ENCODE data around the gene CDH26. TPM values are rescaled to one million over a fixed set of nuclear protein-coding genes. Genes with fewer than 3 reads are reported as not detected.

The CDH26 gene
- total and polyA plus RNA-seq, 2 donors (not counting 1 experiment from before 2014, with no cell fraction given): 1.8 to 2.3 TPM

- H3K4me3 ChIP-seq (ENCODE audit: control extremely low read depth in 1 of 5, extremely low read depth in 1 of 5, insufficient read depth in 1 of 5, low read depth in 2 of 5, low read length in 4 of 5): no peak overlapping the region
- H3K27me3 Mint-ChIP-seq: no peaks in the 10 kb centered on the region
- ChIA-PET POLR2A (no interaction called here), CTCF (interaction anchor here (4.1 kb wide), 1 partner anchor 10 kb away, joined by 29 read pairs; the partner anchor contains the start of gene SYCP2)
- H3K36me3 ChIP-seq (replicated peaks in 1 of 2; ENCODE audit: control extremely low read depth in 1 of 2, control insufficient read depth in 1 of 2, extremely low read depth in 1 of 2, insufficient read depth in 2 of 2, low read length in 1 of 2): peaks cover 6 to 28% of the 10 kb centered on the region in 2 experiments
- no peak for ATAC-seq (ENCODE audit: low read depth)
- H3K9me3 Mint-ChIP-seq (ENCODE audit: insufficient read depth): no peaks in the 10 kb centered on the region
- no peak overlapping the region for H3K27ac Mint-ChIP-seq
- no peak overlapping the region for H3K9ac ChIP-seq (ENCODE audit: low read length)
- no peaks in the 10 kb centered on the region for H3K27me3 ChIP-seq (replicated peaks in 1 of 4; ENCODE audit: control extremely low read depth in 1 of 4, control insufficient read depth in 3 of 4, insufficient read depth in 4 of 4, low read length in 3 of 4)
- peaks cover 14 to 16% of the 10 kb centered on the region in 2 donors for H3K4me1 ChIP-seq (ENCODE audit: control insufficient read depth in 2 of 2, insufficient read depth in 2 of 2, low read length in 2 of 2)
- no peak for DNase-seq
- H3K9me3 ChIP-seq (ENCODE audit: control extremely low read depth in 1 of 3, control insufficient read depth in 2 of 3, insufficient read depth in 1 of 3, low read length in 2 of 3): no peaks in the 10 kb centered on the region
- peaks cover 15% of the 10 kb centered on the region for H3K79me2 ChIP-seq (ENCODE audit: control insufficient read depth, insufficient read depth, low read length)
- no peak overlapping the region for H3K27ac ChIP-seq (ENCODE audit: low read length in 2 of 2)
- H3K4me3 Mint-ChIP-seq: no peak overlapping the region
- H2AFZ ChIP-seq (ENCODE audit: insufficient read depth, low read depth, low read length, poor library complexity, severe bottlenecking): no peak overlapping the region
- H3K4me1 Mint-ChIP-seq: peaks cover 28% of the 10 kb centered on the region
- TF ChIP-seq CTCF (IDR thresholded peaks at IDR 0.05) (no peak), EZH2 (IDR thresholded peaks at IDR 0.05; ENCODE audit: borderline replicate concordance, insufficient read depth, low read depth, low read length, poor library complexity, severe bottlenecking) (no peak)
- intact Hi-C loops (cut with micrococcal nuclease): loop anchor here (5.0 kb wide), 2 partner anchors 1283 to 1292 kb away; partner anchors contain the start of gene STX16
- WGBS (ENCODE audit: insufficient coverage): 98% methylated on average over 5 of the region's 7 CpGs
- no peaks in the 10 kb centered on the region for H4K20me1 ChIP-seq (ENCODE audit: control insufficient read depth, insufficient read depth, low read length, poor library complexity, severe bottlenecking)
- H3K4me2 ChIP-seq (replicated peaks; ENCODE audit: low read depth, low read length, poor library complexity, severe bottlenecking): no peak overlapping the region
Observed at GRCh38 chr20:59944726-59945125, 13.5 kb upstream of the CDH26 start.

GRCh38 chr20:59945175-59945574 is 13.0 kb upstream of the CDH26 start:
- CTCF ChIA-PET: interaction anchor here (1.7 to 4.1 kb wide), 2 partner anchors 10 kb away, joined by 5 to 29 read pairs; partner anchors contain the start of gene SYCP2

More at GRCh38 chr20:59945175-59945574, 13.0 kb upstream of the CDH26 start:
- no peak overlapping the region for H3K27ac Mint-ChIP-seq
- peaks cover 26% of the 10 kb centered on the region for H3K4me1 Mint-ChIP-seq
- H3K4me3 ChIP-seq (ENCODE audit: control extremely low read depth in 1 of 5, extremely low read depth in 1 of 5, insufficient read depth in 1 of 5, low read depth in 2 of 5, low read length in 4 of 5): no peak overlapping the region
- DNase-seq (no peak), ATAC-seq (ENCODE audit: low read depth) (no peak)
- no peaks in the 10 kb centered on the region for H4K20me1 ChIP-seq (ENCODE audit: control insufficient read depth, insufficient read depth, low read length, poor library complexity, severe bottlenecking)
- TF ChIP-seq CTCF (IDR thresholded peaks at IDR 0.05) (no peak), EZH2 (IDR thresholded peaks at IDR 0.05; ENCODE audit: borderline replicate concordance, insufficient read depth, low read depth, low read length, poor library complexity, severe bottlenecking) (no peak)
- intact Hi-C loops (cut with micrococcal nuclease): loop anchor here (5.0 kb wide), 1 partner anchor 1282 kb away; no protein-coding TSS in a partner anchor
- no peak overlapping the region for H3K9ac ChIP-seq (ENCODE audit: low read length)
- H3K4me1 ChIP-seq (ENCODE audit: control insufficient read depth in 2 of 2, insufficient read depth in 2 of 2, low read length in 2 of 2): peaks cover 14 to 16% of the 10 kb centered on the region in 2 donors
- no peak overlapping the region for H2AFZ ChIP-seq (ENCODE audit: insufficient read depth, low read depth, low read length, poor library complexity, severe bottlenecking)
- POLR2A ChIA-PET: no interaction called here
- H3K27me3 Mint-ChIP-seq: no peaks in the 10 kb centered on the region
- peaks cover 12% of the 10 kb centered on the region for H3K79me2 ChIP-seq (ENCODE audit: control insufficient read depth, insufficient read depth, low read length)
- H3K27me3 ChIP-seq (replicated peaks in 1 of 4; ENCODE audit: control extremely low read depth in 1 of 4, control insufficient read depth in 3 of 4, insufficient read depth in 4 of 4, low read length in 3 of 4): no peaks in the 10 kb centered on the region
- H3K9me3 Mint-ChIP-seq (ENCODE audit: insufficient read depth): no peaks in the 10 kb centered on the region
- H3K27ac ChIP-seq (ENCODE audit: low read length in 2 of 2): no peak overlapping the region
- no peaks in the 10 kb centered on the region for H3K9me3 ChIP-seq (ENCODE audit: control extremely low read depth in 1 of 3, control insufficient read depth in 2 of 3, insufficient read depth in 1 of 3, low read length in 2 of 3)
- no peak overlapping the region for H3K4me3 Mint-ChIP-seq
- no peak overlapping the region for H3K4me2 ChIP-seq (replicated peaks; ENCODE audit: low read depth, low read length, poor library complexity, severe bottlenecking)
- peaks cover 6 to 28% of the 10 kb centered on the region in 2 experiments for H3K36me3 ChIP-seq (replicated peaks in 1 of 2; ENCODE audit: control extremely low read depth in 1 of 2, control insufficient read depth in 1 of 2, extremely low read depth in 1 of 2, insufficient read depth in 2 of 2, low read length in 1 of 2)
- WGBS (ENCODE audit: insufficient coverage): no CpG with 5 or more reads among the region's 3 CpGs

All from B cell (primary cell).